CD14-positive monocyte (primary cell): Measurements from ENCODE around the gene EP400. TPM values are rescaled to one million over a fixed set of nuclear protein-coding genes. Genes with fewer than 3 reads are reported as not detected.

Experiments used
- DNase-seq, 3 donors: peaks; one replicate each; pipeline ENCODE4 v3.0.0-alpha.2; 2011 to 2022
- H2AFZ ChIP-seq: 2 replicates; pipeline ENCODE4 v1.6.0; 2012; ENCODE audit warnings: mild to moderate bottlenecking, low read depth, low read length, inconsistent platforms; ENCODE audit not compliant: insufficient read depth, poor library complexity, severe bottlenecking
- H3K27ac ChIP-seq, 2 donors: 1 replicate in 1 of 2; 2 replicates in 1 of 2; pipeline ENCODE4 v1.5.1; 2012 to 2013; ENCODE audit warnings: low read length in 2 of 2, control low read depth in 1 of 2, inconsistent platforms in 1 of 2, low read depth in 1 of 2, mild to moderate bottlenecking in 1 of 2
- H3K27me3 ChIP-seq, 2 donors: one replicate each; pipeline versions ENCODE4 v1.6.0 to v1.6.1; 2011 to 2013; ENCODE audit warnings: low read length in 2 of 2; ENCODE audit not compliant: control insufficient read depth in 2 of 2, insufficient read depth in 2 of 2
- H3K36me3 ChIP-seq, 2 donors: replicated peaks in 1 of 2; 1 replicate in 1 of 2; 2 replicates in 1 of 2; pipeline versions ENCODE4 v1.5.1 to v1.6.1; 2012 to 2013; ENCODE audit warnings: low read length in 2 of 2, control low read depth in 1 of 2, inconsistent platforms in 1 of 2, mild to moderate bottlenecking in 1 of 2; ENCODE audit not compliant: insufficient read depth in 2 of 2, control insufficient read depth in 1 of 2
- H3K4me1 ChIP-seq, 2 donors: 1 replicate in 1 of 2; 2 replicates in 1 of 2; pipeline versions ENCODE4 v1.5.1 to v1.6.1; 2012 to 2013; ENCODE audit warnings: low read length in 2 of 2, control low read depth in 1 of 2, inconsistent platforms in 1 of 2, mild to moderate bottlenecking in 1 of 2, moderate library complexity in 1 of 2; ENCODE audit not compliant: insufficient read depth in 2 of 2, control insufficient read depth in 1 of 2
- H3K4me2 ChIP-seq: replicated peaks from 2 replicates; pipeline ENCODE3; 2012; ENCODE audit warnings: low read length, moderate library complexity, mild to moderate bottlenecking; ENCODE audit not compliant: poor library complexity, severe bottlenecking; ENCODE audit errors: extremely low read depth
- H3K4me3 ChIP-seq, 3 experiments: fragments of 200-600 bp in 1 of 3; sonication (generic) in 1 of 3; replicated peaks in 1 of 3; 1 replicate in 2 of 3; 2 replicates in 1 of 3; pipeline ENCODE4 v1.5.1; 2011 to 2013; ENCODE audit warnings: low read length in 3 of 3, mild to moderate bottlenecking in 3 of 3, control low read depth in 2 of 3, low read depth in 2 of 3, inconsistent platforms in 1 of 3, moderate library complexity in 1 of 3
- H3K79me2 ChIP-seq: 2 replicates; pipeline ENCODE4 v1.6.0; 2012; ENCODE audit warnings: mild to moderate bottlenecking, control low read depth, inconsistent platforms, low read length, moderate library complexity; ENCODE audit not compliant: insufficient read depth
- H3K9ac ChIP-seq: 2 replicates; pipeline ENCODE4 v1.6.0; 2017; ENCODE audit warnings: low read length, mild to moderate bottlenecking; ENCODE audit not compliant: insufficient read depth, poor library complexity, severe bottlenecking
- H3K9me3 ChIP-seq, 2 donors: replicated peaks in 1 of 2; 1 replicate in 1 of 2; 2 replicates in 1 of 2; pipeline versions ENCODE4 v1.5.1 to v1.6.1; 2012 to 2013; ENCODE audit warnings: low read length in 2 of 2, control low read depth in 1 of 2; ENCODE audit not compliant: control insufficient read depth in 1 of 2, insufficient read depth in 1 of 2
- H4K20me1 ChIP-seq: 2 replicates; pipeline ENCODE4 v1.6.0; 2012; ENCODE audit warnings: mild to moderate bottlenecking, low read length, control low read depth, moderate library complexity; ENCODE audit not compliant: insufficient read depth
- H3K27ac Mint-ChIP-seq, 7 donors: one replicate each; pipeline ENCODE4 v1.8.0; 2020; ENCODE audit warnings: mild to moderate bottlenecking in 7 of 7, mixed read lengths in 7 of 7, moderate library complexity in 6 of 7, inconsistent platforms in 2 of 7
- H3K27me3 Mint-ChIP-seq, 3 donors: one replicate each; pipeline ENCODE4 v1.8.0; 2021 to 2022; ENCODE audit warnings: low read depth in 3 of 3, mild to moderate bottlenecking in 3 of 3, mixed read lengths in 3 of 3, moderate library complexity in 3 of 3, inconsistent platforms in 1 of 3
- H3K36me3 Mint-ChIP-seq, 2 donors: one replicate each; pipeline ENCODE4 v1.8.0; 2020; ENCODE audit warnings: mixed read lengths in 2 of 2, inconsistent platforms in 1 of 2, mild to moderate bottlenecking in 1 of 2
- H3K4me1 Mint-ChIP-seq: one replicate; pipeline ENCODE4 v1.8.0; 2020; ENCODE audit warnings: mild to moderate bottlenecking, mixed read lengths
- H3K4me3 Mint-ChIP-seq, 2 donors: one replicate each; pipeline ENCODE4 v1.8.0; 2020; ENCODE audit warnings: mild to moderate bottlenecking in 2 of 2, mixed read lengths in 2 of 2, moderate library complexity in 1 of 2
- H3K9me3 Mint-ChIP-seq, 7 donors: one replicate each; pipeline ENCODE4 v1.8.0; 2020 to 2022; ENCODE audit warnings: mixed read lengths in 7 of 7, mild to moderate bottlenecking in 6 of 7, moderate library complexity in 6 of 7, inconsistent platforms in 2 of 7
- WGBS: methylation state at CpG from one replicate; pipeline ENCODE4 v1.1.5; 2013; ENCODE audit warnings: missing lambda C conversion rate; ENCODE audit not compliant: insufficient coverage; 5-methylcytosine and 5-hydroxymethylcytosine counted together
- intact Hi-C, 2 donors: fragments of 100-400 bp; cut with micrococcal nuclease; formaldehyde crosslinking; loops; one replicate each; pipeline versions ENCODE4 v1.15.0 to v1.15.1; 2023
- polyA plus RNA-seq, 3 donors: library from polyadenylated mRNA; depleted of rRNA in 1 of 3; unstranded in 2 of 3; stranded (reverse) in 1 of 3; fragments of 300-500 nt in 2 of 3; fragments of >200 nt in 1 of 3; fragmentation: Illumina TruSeq in 2 of 3; gene quantifications; 1 replicate in 2 of 3; 2 replicates in 1 of 3; pipeline ENCODE4 v1.2.3, GENCODE V29; 2012 to 2021
- TF ChIP-seq, protein P1 (sequence below): fragments of 200-600 bp; IDR thresholded peaks from one replicate; pipeline ENCODE4 v1.8.0; 2022; ENCODE audit warnings: antibody characterized with exemption, mild to moderate bottlenecking

Gene EP400
- polyA plus RNA-seq, 3 donors = 0.65 to 12.1 (median 0.81) TPM

DNA sequence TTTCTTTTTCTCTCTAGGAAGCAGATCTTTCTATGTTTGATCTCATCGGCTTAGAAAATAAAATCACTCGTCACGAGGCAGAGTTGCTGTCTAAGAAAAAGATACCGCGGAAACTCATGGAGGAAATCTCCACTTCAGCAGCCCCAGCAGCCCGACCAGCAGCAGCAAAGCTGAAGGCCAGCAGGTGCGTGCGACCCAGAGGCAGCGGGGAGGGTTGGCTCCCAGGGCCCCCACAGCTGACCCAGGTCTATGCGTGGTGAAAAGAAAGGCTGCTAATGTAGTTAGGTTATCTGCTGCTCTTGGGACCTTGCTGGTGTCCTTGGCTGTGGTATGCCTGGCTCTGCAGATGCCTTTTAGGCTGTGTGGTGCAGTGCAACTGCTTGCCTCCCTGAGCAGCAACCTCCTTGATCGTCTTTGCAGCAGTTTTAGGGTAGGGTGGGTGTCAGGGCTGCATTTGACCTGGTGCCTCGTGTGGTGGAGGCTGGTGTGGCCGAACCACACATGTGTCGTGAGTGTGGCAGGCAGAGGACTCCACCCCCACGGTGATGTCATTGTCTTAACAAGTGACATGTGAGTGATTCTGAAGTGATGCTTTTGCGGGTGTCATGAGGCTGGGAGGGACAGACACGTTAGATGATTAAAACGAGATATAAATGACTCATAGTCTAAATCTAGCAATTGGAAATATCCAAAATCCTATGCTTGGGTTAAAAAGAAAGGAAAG, 68.6 kb downstream of the EP400 start:
- Histone ChIP-seq H3K4me3 (no peak overlapping the region), H3K27me3 (no peaks in the 10 kb centered on the region), H3K4me1 (no peaks in the 10 kb centered on the region), H3K4me2 (no peak overlapping the region), H3K27ac (no peak overlapping the region), H3K36me3 (peaks cover 91 to 100% of the 10 kb centered on the region in 2 donors), H2AFZ (no peak overlapping the region), H3K79me2 (no peaks in the 10 kb centered on the region), H3K9me3 (no peaks in the 10 kb centered on the region), H4K20me1 (no peaks in the 10 kb centered on the region), H3K9ac (no peak overlapping the region)
- Mint-ChIP-seq H3K36me3 (peaks cover 82 to 96% of the 10 kb centered on the region in 2 donors), H3K27ac (peak overlapping the region in 1 of 7 donors; percentile 64), H3K9me3 (no peaks in the 10 kb centered on the region), H3K4me3 (no peak overlapping the region), H3K27me3 (no peaks in the 10 kb centered on the region), H3K4me1 (peaks cover 7% of the 10 kb centered on the region)
- TF ChIP-seq, protein P1, sequence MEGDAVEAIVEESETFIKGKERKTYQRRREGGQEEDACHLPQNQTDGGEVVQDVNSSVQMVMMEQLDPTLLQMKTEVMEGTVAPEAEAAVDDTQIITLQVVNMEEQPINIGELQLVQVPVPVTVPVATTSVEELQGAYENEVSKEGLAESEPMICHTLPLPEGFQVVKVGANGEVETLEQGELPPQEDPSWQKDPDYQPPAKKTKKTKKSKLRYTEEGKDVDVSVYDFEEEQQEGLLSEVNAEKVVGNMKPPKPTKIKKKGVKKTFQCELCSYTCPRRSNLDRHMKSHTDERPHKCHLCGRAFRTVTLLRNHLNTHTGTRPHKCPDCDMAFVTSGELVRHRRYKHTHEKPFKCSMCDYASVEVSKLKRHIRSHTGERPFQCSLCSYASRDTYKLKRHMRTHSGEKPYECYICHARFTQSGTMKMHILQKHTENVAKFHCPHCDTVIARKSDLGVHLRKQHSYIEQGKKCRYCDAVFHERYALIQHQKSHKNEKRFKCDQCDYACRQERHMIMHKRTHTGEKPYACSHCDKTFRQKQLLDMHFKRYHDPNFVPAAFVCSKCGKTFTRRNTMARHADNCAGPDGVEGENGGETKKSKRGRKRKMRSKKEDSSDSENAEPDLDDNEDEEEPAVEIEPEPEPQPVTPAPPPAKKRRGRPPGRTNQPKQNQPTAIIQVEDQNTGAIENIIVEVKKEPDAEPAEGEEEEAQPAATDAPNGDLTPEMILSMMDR = no peak
- WGBS = 92% methylated on average over 13 of the region's 18 CpGs
- intact Hi-C loops = no loop called here
- DNase-seq = no peak

DNA sequence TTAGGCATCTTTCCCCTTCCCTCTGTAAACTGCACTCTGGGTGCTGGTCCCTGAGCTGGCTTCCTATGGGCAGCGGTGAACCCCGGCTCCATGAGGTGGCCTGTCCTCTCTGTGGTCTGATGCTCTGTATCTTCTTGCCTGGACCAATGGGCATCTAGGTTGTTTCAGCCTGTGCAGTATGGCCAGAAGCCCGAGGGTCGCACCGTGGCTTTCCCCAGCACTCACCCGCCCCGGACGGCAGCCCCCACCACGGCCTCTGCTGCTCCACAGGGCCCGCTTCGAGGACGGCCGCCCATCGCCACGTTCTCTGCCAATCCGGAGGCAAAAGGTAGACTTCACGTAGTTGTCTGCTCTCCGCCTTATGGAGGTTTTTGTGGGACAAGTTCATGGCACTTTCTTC, 70.1 kb downstream of the EP400 start:
- TF ChIP-seq, protein P1 = no peak
- Histone ChIP-seq H3K9ac (no peak overlapping the region), H3K4me2 (no peak overlapping the region), H3K36me3 (peaks cover 91 to 100% of the 10 kb centered on the region in 2 donors), H3K9me3 (no peaks in the 10 kb centered on the region), H2AFZ (no peak overlapping the region), H3K4me1 (no peaks in the 10 kb centered on the region), H3K4me3 (no peak overlapping the region), H4K20me1 (no peaks in the 10 kb centered on the region), H3K27me3 (no peaks in the 10 kb centered on the region), H3K79me2 (no peaks in the 10 kb centered on the region), H3K27ac (no peak overlapping the region)
- intact Hi-C loops = no loop called here
- WGBS = 98% methylated on average over 17 of the region's 18 CpGs
- H3K36me3 Mint-ChIP-seq = peaks cover 82 to 96% of the 10 kb centered on the region in 2 donors
- H3K4me1 Mint-ChIP-seq = peaks cover 7% of the 10 kb centered on the region
- no peaks in the 10 kb centered on the region for H3K9me3 Mint-ChIP-seq
- no peak overlapping the region for H3K4me3 Mint-ChIP-seq
- DNase-seq = no peak
- no peak overlapping the region for H3K27ac Mint-ChIP-seq
- peaks cover 0 to 1% (median 0%) of the 10 kb centered on the region in 3 donors for H3K27me3 Mint-ChIP-seq
